SU-DHL-6 (cell line): Measurements from ENCODE around the gene HSP90AB1.

ENCODE experiments used
- H2AFZ ChIP-seq: fragments of 200-600 bp; sonication (generic); 2 replicates; pipeline ENCODE4 v1.6.1; 2014; ENCODE audit warnings: low read depth, mild to moderate bottlenecking, moderate library complexity, mixed read lengths, antibody characterized with exemption, low read length; ENCODE audit not compliant: severe bottlenecking
- H3F3A ChIP-seq: fragments of 200-600 bp; shearing (Covaris generic); 2 replicates; pipeline ENCODE4 v1.6.0; 2016; ENCODE audit warnings: antibody characterized with exemption, mild to moderate bottlenecking; ENCODE audit not compliant: insufficient read depth
- H3K27ac ChIP-seq: fragments of 200-600 bp; sonication (generic); 2 replicates; pipeline ENCODE4 v1.5.1; 2016; ENCODE audit warnings: low read depth, mild to moderate bottlenecking, low read length, moderate library complexity, mixed read lengths
- H3K27me3 ChIP-seq: fragments of 200-600 bp; sonication (generic), shearing (Covaris generic); 2 replicates; pipeline ENCODE4 v1.6.0; 2014; ENCODE audit warnings: mild to moderate bottlenecking, low read length
- H3K36me3 ChIP-seq: fragments of 200-600 bp; sonication (generic); 2 replicates; pipeline ENCODE4 v1.6.1; 2014; ENCODE audit warnings: mild to moderate bottlenecking, low read length, mixed read lengths
- H3K4me2 ChIP-seq: fragments of 300-600, 200-600 bp; shearing (Covaris generic), sonication (generic); 2 replicates; pipeline ENCODE4 v1.6.0; 2014; ENCODE audit warnings: low read length, low read depth, mild to moderate bottlenecking; ENCODE audit not compliant: poor library complexity, severe bottlenecking
- H3K4me3 ChIP-seq: fragments of 200-600 bp; sonication (generic); 2 replicates; pipeline ENCODE4 v1.5.1; 2014; ENCODE audit warnings: antibody characterized with exemption, low read length, mild to moderate bottlenecking, mixed read lengths; ENCODE audit not compliant: insufficient read depth, poor library complexity, severe bottlenecking
- H3K79me2 ChIP-seq: fragments of 200-600 bp; sonication (generic); 2 replicates; pipeline ENCODE4 v1.6.1; 2014; ENCODE audit warnings: mild to moderate bottlenecking, low read length, moderate library complexity; ENCODE audit not compliant: insufficient read depth
- H3K9ac ChIP-seq: fragments of 200-600 bp; sonication (generic); 2 replicates; pipeline ENCODE4 v1.7.0; 2014; ENCODE audit warnings: mild to moderate bottlenecking, low read length
- H3K9me2 ChIP-seq: fragments of 200-600 bp; sonication (generic); replicated peaks from 2 replicates; pipeline ENCODE4 v1.6.1; 2014; ENCODE audit warnings: low read length; ENCODE audit not compliant: insufficient read depth
- H3K9me3 ChIP-seq: fragments of 200-600 bp; sonication (generic); 2 replicates; pipeline ENCODE4 v1.6.1; 2014; ENCODE audit warnings: low read length, mixed read lengths; ENCODE audit not compliant: insufficient read depth
- H4K20me1 ChIP-seq: fragments of 200-600 bp; sonication (generic); 2 replicates; pipeline ENCODE4 v1.6.1; 2014; ENCODE audit warnings: low read depth, mild to moderate bottlenecking, antibody characterized with exemption, low read length, moderate library complexity, mixed read lengths
- EZH2phosphoT487 ChIP-seq: fragments of 200-600 bp; sonication (generic), shearing (Covaris generic); conservative IDR thresholded peaks from 2 replicates; pipeline ENCODE4 v1.6.1; 2018; ENCODE audit warnings: mild to moderate bottlenecking, antibody characterized with exemption, low read length, moderate library complexity, mixed read lengths
- TF ChIP-seq, protein P1 (sequence below): fragments of 200-600 bp; sonication (generic); IDR thresholded peaks from one replicate; pipeline ENCODE4 v1.5.1; 2017; ENCODE audit warnings: antibody characterized with exemption, mild to moderate bottlenecking, low read length, moderate library complexity; ENCODE audit not compliant: insufficient read depth, poor library complexity, severe bottlenecking

The HSP90AB1 gene

DNA sequence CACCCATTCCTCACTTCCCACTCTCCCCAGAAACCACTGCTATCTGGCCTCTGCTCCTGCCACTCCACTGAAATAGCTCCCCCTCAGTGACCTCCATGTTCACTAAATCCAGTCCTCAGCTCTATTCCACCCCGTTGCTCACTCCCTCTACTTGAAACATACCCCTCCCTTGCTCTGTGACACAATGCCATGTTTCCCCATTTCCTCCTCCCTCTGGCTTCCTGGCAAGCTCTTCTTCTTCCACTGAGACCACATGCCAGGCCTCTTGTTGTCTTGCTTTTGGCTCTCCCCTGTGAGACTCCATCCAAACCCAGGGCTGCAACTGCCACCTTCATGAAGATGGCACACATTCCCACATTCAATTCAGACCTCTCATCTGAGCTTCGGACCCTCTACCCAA is 37.2 kb downstream of the HSP90AB1 start:
- no peaks in the 10 kb centered on the region for H3K79me2 ChIP-seq
- H3K4me2 ChIP-seq = no peak overlapping the region
- H3K4me3 ChIP-seq = no peak overlapping the region
- H3K9me2 ChIP-seq = no peaks in the 10 kb centered on the region
- H4K20me1 ChIP-seq = no peaks in the 10 kb centered on the region
- no peak overlapping the region for H3K27ac ChIP-seq
- TF ChIP-seq, protein P1, sequence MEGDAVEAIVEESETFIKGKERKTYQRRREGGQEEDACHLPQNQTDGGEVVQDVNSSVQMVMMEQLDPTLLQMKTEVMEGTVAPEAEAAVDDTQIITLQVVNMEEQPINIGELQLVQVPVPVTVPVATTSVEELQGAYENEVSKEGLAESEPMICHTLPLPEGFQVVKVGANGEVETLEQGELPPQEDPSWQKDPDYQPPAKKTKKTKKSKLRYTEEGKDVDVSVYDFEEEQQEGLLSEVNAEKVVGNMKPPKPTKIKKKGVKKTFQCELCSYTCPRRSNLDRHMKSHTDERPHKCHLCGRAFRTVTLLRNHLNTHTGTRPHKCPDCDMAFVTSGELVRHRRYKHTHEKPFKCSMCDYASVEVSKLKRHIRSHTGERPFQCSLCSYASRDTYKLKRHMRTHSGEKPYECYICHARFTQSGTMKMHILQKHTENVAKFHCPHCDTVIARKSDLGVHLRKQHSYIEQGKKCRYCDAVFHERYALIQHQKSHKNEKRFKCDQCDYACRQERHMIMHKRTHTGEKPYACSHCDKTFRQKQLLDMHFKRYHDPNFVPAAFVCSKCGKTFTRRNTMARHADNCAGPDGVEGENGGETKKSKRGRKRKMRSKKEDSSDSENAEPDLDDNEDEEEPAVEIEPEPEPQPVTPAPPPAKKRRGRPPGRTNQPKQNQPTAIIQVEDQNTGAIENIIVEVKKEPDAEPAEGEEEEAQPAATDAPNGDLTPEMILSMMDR = no peak
- no peak for TF ChIP-seq EZH2phosphoT487
- H3F3A ChIP-seq = no peaks in the 10 kb centered on the region
- no peaks in the 10 kb centered on the region for H3K36me3 ChIP-seq
- no peak overlapping the region for H2AFZ ChIP-seq
- no peaks in the 10 kb centered on the region for H3K9me3 ChIP-seq
- H3K27me3 ChIP-seq = peaks cover 6% of the 10 kb centered on the region; the same call in 1 of the 2 replicates
- H3K9ac ChIP-seq = no peak overlapping the region

- TF ChIP-seq, protein P1 = no peak
- TF ChIP-seq EZH2phosphoT487 = no peak
- Histone ChIP-seq H3K4me2 (no peak overlapping the region), H3K27me3 (peaks cover 6% of the 10 kb centered on the region; the same call in 1 of the 2 replicates), H3K27ac (no peak overlapping the region), H3K4me3 (no peak overlapping the region), H3K9me3 (no peaks in the 10 kb centered on the region), H3K36me3 (no peaks in the 10 kb centered on the region), H2AFZ (no peak overlapping the region), H3K79me2 (no peaks in the 10 kb centered on the region), H3F3A (no peaks in the 10 kb centered on the region), H3K9ac (no peak overlapping the region), H4K20me1 (no peaks in the 10 kb centered on the region), H3K9me2 (no peaks in the 10 kb centered on the region)
Measured at GRCh38 chr6:44284867-44285266, 38.0 kb downstream of the HSP90AB1 start.

- TF ChIP-seq, protein P1 = no peak
- no peak for TF ChIP-seq EZH2phosphoT487
- Histone ChIP-seq H3K9me3 (no peaks in the 10 kb centered on the region), H2AFZ (no peak overlapping the region), H3K27me3 (peaks cover 6% of the 10 kb centered on the region; the same call in 1 of the 2 replicates), H4K20me1 (no peaks in the 10 kb centered on the region), H3K9ac (no peak overlapping the region), H3K4me2 (no peak overlapping the region), H3K27ac (no peak overlapping the region), H3K4me3 (no peak overlapping the region), H3F3A (no peaks in the 10 kb centered on the region), H3K36me3 (no peaks in the 10 kb centered on the region), H3K9me2 (no peaks in the 10 kb centered on the region), H3K79me2 (no peaks in the 10 kb centered on the region)
Measured at GRCh38 chr6:44285552-44286284, 38.8 kb downstream of the HSP90AB1 start.
